HepG2 (cell line): ENCODE measurements around the gene HSPA14. TPM values are rescaled to one million over a fixed set of nuclear protein-coding genes. Genes with fewer than 3 reads are reported as not detected.

Experiments used
- ATAC-seq: fragments of 200-7000 bp; cut with Tn5 transposase; 3 replicates; pipeline ENCODE4 v1.9.1; 2020; ENCODE audit warnings: mild to moderate bottlenecking, moderate library complexity
- BruUV-seq: library from RNA; stranded (reverse); fragments of 400-500 nt; replicated peaks from 2 replicates; lab custom pipeline; 2021; lab: Mats Ljungman, UMichigan
- CTCF ChIA-PET: fragments of 300-600 bp; formaldehyde crosslinking; extraction: SDS; loops from one replicate; lab custom pipeline; 2021; ENCODE audit warnings: low total read pairs, inconsistent platforms, low intra/inter-chr PET ratio; lab: Yijun Ruan, JAX
- POLR2A ChIA-PET: fragments of 350-600 bp; sonication (Branson Sonifier 250); formaldehyde crosslinking; loops from one replicate; lab custom pipeline; 2020; ENCODE audit warnings: antibody characterized with exemption, inconsistent platforms; lab: Yijun Ruan, JAX
- DNase-seq: peaks from one replicate; pipeline ENCODE4 v3.0.0-alpha.2; 2015; ENCODE audit warnings: low spot score
- FAIRE-seq: peaks from 3 replicates; lab custom pipeline; 2011; peaks lifted over from hg19 to GRCh38; lab: Jason Lieb, UNC
- H2AFZ ChIP-seq: one replicate; pipeline ENCODE4 v1.6.1; 2011; ENCODE audit warnings: low read length, inconsistent platforms
- H3K27ac ChIP-seq: fragments of 300-600 bp; 3 replicates; pipeline ENCODE4 v1.8.0; 2011; ENCODE audit warnings: mixed run types, mild to moderate bottlenecking, mixed read lengths, low read length, inconsistent platforms; ENCODE audit not compliant: insufficient read depth; ENCODE audit errors: extremely low read length
- H3K27me3 ChIP-seq, 2 experiments: fragments of 200-600 bp in 1 of 2; 2 replicates in 1 of 2; 3 replicates in 1 of 2; pipeline versions ENCODE4 v1.6.0 to v1.8.0; 2011; ENCODE audit warnings: low read length in 2 of 2, mild to moderate bottlenecking in 2 of 2, moderate library complexity in 2 of 2, inconsistent platforms in 1 of 2; ENCODE audit not compliant: insufficient read depth in 2 of 2, control insufficient read depth in 1 of 2
- H3K36me3 ChIP-seq, 2 experiments: fragments of 200-600 bp in 1 of 2; replicated peaks in 1 of 2; 2 replicates in 1 of 2; 3 replicates in 1 of 2; pipeline versions ENCODE4 v1.5.1 to v1.8.0; 2011; ENCODE audit warnings: low read length in 2 of 2, inconsistent platforms in 1 of 2; ENCODE audit not compliant: insufficient read depth in 2 of 2, control insufficient read depth in 1 of 2
- H3K4me1 ChIP-seq: 2 replicates; pipeline ENCODE4 v1.5.1; 2012; ENCODE audit warnings: low read length, inconsistent platforms; ENCODE audit not compliant: insufficient read depth
- H3K4me2 ChIP-seq: 2 replicates; pipeline ENCODE4 v1.6.0; 2011; ENCODE audit warnings: low read depth, low read length, inconsistent platforms
- H3K4me3 ChIP-seq, 3 experiments: fragments of 200-600 bp in 1 of 3; sonication (generic), shearing (Covaris generic) in 1 of 3; replicated peaks in 1 of 3; 2 replicates each; pipeline ENCODE4 v1.5.1; 2011 to 2016; ENCODE audit warnings: low read length in 3 of 3, inconsistent platforms in 2 of 3, low read depth in 2 of 3, mild to moderate bottlenecking in 2 of 3, control low read depth in 1 of 3, mixed read lengths in 1 of 3; ENCODE audit not compliant: insufficient read depth in 1 of 3
- H3K79me2 ChIP-seq: one replicate; pipeline ENCODE4 v1.6.1; 2011; ENCODE audit warnings: low read length, inconsistent platforms; ENCODE audit not compliant: insufficient read depth
- H3K9ac ChIP-seq: 2 replicates; pipeline ENCODE4 v1.6.0; 2011; ENCODE audit warnings: mild to moderate bottlenecking, low read depth, low read length, inconsistent platforms; ENCODE audit not compliant: insufficient read depth
- H3K9me3 ChIP-seq: 2 replicates; pipeline ENCODE4 v1.5.1; 2012; ENCODE audit warnings: mild to moderate bottlenecking, low read length
- H4K20me1 ChIP-seq: 2 replicates; pipeline ENCODE4 v1.6.0; 2011; ENCODE audit warnings: inconsistent platforms, mild to moderate bottlenecking, low read length, moderate library complexity; ENCODE audit not compliant: insufficient read depth
- ATF3 ChIP-seq: sonication (generic); formaldehyde crosslinking; IDR thresholded peaks from 2 replicates; pipeline ENCODE4 v1.4.0; 2020; ENCODE audit warnings: missing genetic modification reagents
- FOXO4 ChIP-seq: sonication (generic); formaldehyde crosslinking; conservative IDR thresholded peaks from 2 replicates; pipeline ENCODE4 v1.8.1; 2023; ENCODE audit warnings: missing genetic modification reagents
- IRX3 ChIP-seq: sonication (generic); formaldehyde crosslinking; IDR thresholded peaks from 2 replicates; pipeline ENCODE4 v1.8.1; 2023; ENCODE audit warnings: mild to moderate bottlenecking, low read depth, missing genetic modification reagents, borderline replicate concordance
- MAZ ChIP-seq, 2 experiments: sonication (generic) in 1 of 2; formaldehyde crosslinking in 1 of 2; IDR thresholded peaks; 2 replicates each; pipeline versions ENCODE4 v1.5.0 to v1.6.1; 2012 to 2020; ENCODE audit warnings: low read depth in 2 of 2, mild to moderate bottlenecking in 2 of 2, borderline replicate concordance in 1 of 2, improper control_type of control experiment in 1 of 2, low read length in 1 of 2, missing genetic modification reagents in 1 of 2, moderate library complexity in 1 of 2
- NR3C1 ChIP-seq: sonication (generic); formaldehyde crosslinking; IDR thresholded peaks from 2 replicates; pipeline ENCODE4 v1.4.0; 2020; ENCODE audit warnings: missing genetic modification reagents
- SKI ChIP-seq: fragments of 450-650 bp; IDR thresholded peaks from one replicate; pipeline ENCODE4 v1.6.1; 2018; ENCODE audit warnings: mild to moderate bottlenecking; ENCODE audit not compliant: partially characterized antibody
- SP4 ChIP-seq: sonication (generic); formaldehyde crosslinking; IDR thresholded peaks from 2 replicates; pipeline ENCODE4 v1.8.1; 2023; ENCODE audit warnings: mild to moderate bottlenecking, missing genetic modification reagents
- TBX2 ChIP-seq: sonication (generic); formaldehyde crosslinking; IDR thresholded peaks from 2 replicates; pipeline ENCODE4 v1.5.0; 2020; ENCODE audit warnings: missing genetic modification reagents, mild to moderate bottlenecking, borderline replicate concordance
- TFDP1 ChIP-seq: IDR thresholded peaks from 2 replicates; pipeline ENCODE4 v1.6.1; 2016; ENCODE audit warnings: missing compliant biosample characterization, missing genetic modification reagents, borderline replicate concordance
- TOE1 ChIP-seq: sonication (generic); formaldehyde crosslinking; IDR thresholded peaks from 2 replicates; pipeline ENCODE4 v1.4.0; 2020; ENCODE audit warnings: mild to moderate bottlenecking, missing genetic modification reagents
- TOPORS ChIP-seq: sonication (generic); formaldehyde crosslinking; IDR thresholded peaks from 2 replicates; pipeline ENCODE4 v1.8.0; 2023; ENCODE audit warnings: mild to moderate bottlenecking, missing genetic modification reagents
- ZBTB44 ChIP-seq: sonication (generic); formaldehyde crosslinking; IDR thresholded peaks from 2 replicates; pipeline ENCODE4 v1.4.0; 2020; ENCODE audit warnings: missing genetic modification reagents
- ZBTB8A ChIP-seq: sonication (generic); formaldehyde crosslinking; IDR thresholded peaks from 2 replicates; pipeline ENCODE4 v1.4.0; 2020; ENCODE audit warnings: mild to moderate bottlenecking, low read depth, missing genetic modification reagents, borderline replicate concordance
- ZFX ChIP-seq: sonication (generic); formaldehyde crosslinking; IDR thresholded peaks from 2 replicates; pipeline ENCODE4 v1.4.0; 2020; ENCODE audit warnings: mild to moderate bottlenecking, low read depth, missing genetic modification reagents, moderate library complexity
- ZNF143 ChIP-seq: sonication (generic); formaldehyde crosslinking; IDR thresholded peaks from 2 replicates; pipeline ENCODE4 v1.4.0; 2020; ENCODE audit warnings: missing genetic modification reagents
- ZNF281 ChIP-seq: sonication (generic); formaldehyde crosslinking; IDR thresholded peaks from 2 replicates; pipeline ENCODE4 v1.4.0; 2020; ENCODE audit warnings: missing genetic modification reagents, borderline replicate concordance
- WGBS: methylation state at CpG from one replicate; pipeline ENCODE4 v1.1.6; 2017; ENCODE audit warnings: low lambda C conversion rate; 5-methylcytosine and 5-hydroxymethylcytosine counted together
- in situ Hi-C: cut with HindIII; loops from 2 replicates; pipeline ENCODE4 v1.10.0; 2017; ENCODE audit warnings: low pct_unique_long_range_greater_than_20kb; ENCODE audit not compliant: extremely low pct_ligation_motif_present
- intact Hi-C: fragments of 100-400 bp; cut with micrococcal nuclease; formaldehyde crosslinking; loops from one replicate; pipeline ENCODE4 v1.10.0; 2022; ENCODE audit not compliant: unreplicated experiment
- polyA plus RNA-seq, 8 experiments: library from polyadenylated mRNA; depleted of rRNA in 3 of 8; stranded (reverse) in 7 of 8; unstranded in 1 of 8; fragments of >200 nt; fragmentation: Illumina TruSeq in 4 of 8; extraction: Trizol in 4 of 8; gene quantifications; 2 replicates each; pipeline versions ENCODE4 v1.2.1 to v1.2.3, GENCODE V29; 2011 to 2016; ENCODE audit warnings: low read depth in 4 of 8, missing spikeins in 1 of 8, mixed read lengths in 1 of 8; ENCODE audit not compliant: insufficient read depth in 1 of 8
- total RNA-seq, 5 experiments: library from RNA; depleted of rRNA; stranded (reverse); fragments of >200 nt; fragmentation: Illumina TruSeq; extraction: Trizol; gene quantifications; 2 replicates each; pipeline ENCODE4 v1.2.3, GENCODE V29; 2016; ENCODE audit warnings: low read depth in 1 of 5

HSPA14 gene
- total and polyA plus RNA-seq, 2 of the 13 experiments (the other 11 are each of a cell fraction or from before 2014, with no cell fraction given) = 10.7 to 29.8 TPM

- DNase-seq (no peak), ATAC-seq (no peak), FAIRE-seq (no peak)
- no peak overlapping the region for H2AFZ ChIP-seq
- no peak overlapping the region for H3K4me2 ChIP-seq
- WGBS = 95% methylated on average over 2 of the region's 2 CpGs
- in situ Hi-C loops (no loop called here), intact Hi-C loops (loop anchor here (10.0 kb wide), 1 partner anchor 82 kb away; the partner anchor contains the start of genes DCLRE1C and MEIG1)
- H3K36me3 ChIP-seq = peaks cover 0 to 1% of the 10 kb centered on the region in 2 experiments; a peak in 1 of 5 replicates
- POLR2A ChIA-PET = no interaction called here
- H3K79me2 ChIP-seq = peaks cover 15% of the 10 kb centered on the region
- H4K20me1 ChIP-seq = no peaks in the 10 kb centered on the region
- H3K27me3 ChIP-seq = no peaks in the 10 kb centered on the region; a peak in 1 of 5 replicates
- CTCF ChIA-PET = no interaction called here
- no peak overlapping the region for H3K9ac ChIP-seq
- H3K4me3 ChIP-seq = no peak overlapping the region
- BruUV-seq = no TSS peak
- peaks cover 18% of the 10 kb centered on the region for H3K4me1 ChIP-seq
- no peaks in the 10 kb centered on the region for H3K9me3 ChIP-seq
- H3K27ac ChIP-seq = no peak overlapping the region
- TF ChIP-seq SKI = no peak
- TF ChIP-seq TFDP1 (CRISPR knock-in tag) = no peak
- no peak for TF ChIP-seq ATF3
- no peak for TF ChIP-seq ZBTB8A (CRISPR knock-in tag)
- no peak for TF ChIP-seq FOXO4
- no peak for TF ChIP-seq TOPORS (CRISPR knock-in tag)
- TF ChIP-seq ZNF281 (CRISPR knock-in tag) = no peak
- no peak for TF ChIP-seq TOE1 (CRISPR knock-in tag)
- TF ChIP-seq NR3C1 = no peak
- TF ChIP-seq ZNF143 (CRISPR knock-in tag) = no peak
- TF ChIP-seq TBX2 (CRISPR knock-in tag) = no peak
- no peak for TF ChIP-seq MAZ (IDR thresholded peaks at IDR 0.05; ENCODE audit: borderline replicate concordance, low read depth, low read length)
- TF ChIP-seq MAZ (CRISPR knock-in tag; IDR thresholded peaks at IDR 0.05; ENCODE audit: low read depth) = no peak
- no peak for TF ChIP-seq IRX3
- no peak for TF ChIP-seq SP4 (CRISPR knock-in tag)
- no peak for TF ChIP-seq ZBTB44 (CRISPR knock-in tag)
- no peak for TF ChIP-seq ZFX (CRISPR knock-in tag)
Measured at GRCh38 chr10:14873090-14873760, 35.1 kb downstream of the HSPA14 start.
